Kidney epithelial cell (primary cell): ENCODE measurements around the gene TRIM8. TPM values are rescaled to one million over a fixed set of nuclear protein-coding genes. Genes with fewer than 3 reads are reported as not detected.

Experiments
- DNase-seq: peaks from one replicate; pipeline ENCODE4 v3.0.0-alpha.2; 2010; ENCODE audit warnings: low read depth
- H3K27me3 ChIP-seq: 2 replicates; pipeline ENCODE4 v1.6.0; 2011; ENCODE audit warnings: low read length; ENCODE audit not compliant: control insufficient read depth, insufficient read depth
- H3K36me3 ChIP-seq: 2 replicates; pipeline ENCODE4 v1.5.1; 2011; ENCODE audit warnings: low read length; ENCODE audit not compliant: control insufficient read depth, insufficient read depth
- H3K4me3 ChIP-seq: 2 replicates; pipeline ENCODE4 v1.5.1; 2011; ENCODE audit warnings: low read depth, mild to moderate bottlenecking, control low read depth, low read length
- CTCF ChIP-seq: IDR thresholded peaks from 2 replicates; pipeline ENCODE4 v1.5.1; 2011; ENCODE audit warnings: mild to moderate bottlenecking, moderate library complexity, low read length, control low read depth, inconsistent platforms; ENCODE audit not compliant: insufficient read depth, poor library complexity, severe bottlenecking
- total RNA-seq: library from RNA; depleted of rRNA; stranded (reverse); fragments of >200 nt; gene quantifications from 2 replicates; pipeline ENCODE4 v1.2.3, GENCODE V29; 2015

Gene TRIM8
- total RNA-seq, 1 donor from 2014 or later = 393 TPM

GRCh38 chr10:102654566-102654965, 10.3 kb downstream of the TRIM8 start:
- no peaks in the 10 kb centered on the region for H3K27me3 ChIP-seq
- no peak overlapping the region for H3K4me3 ChIP-seq
- peaks cover 2% of the 10 kb centered on the region for H3K36me3 ChIP-seq
- DNase-seq = no peak
- no peak for TF ChIP-seq CTCF

DNA sequence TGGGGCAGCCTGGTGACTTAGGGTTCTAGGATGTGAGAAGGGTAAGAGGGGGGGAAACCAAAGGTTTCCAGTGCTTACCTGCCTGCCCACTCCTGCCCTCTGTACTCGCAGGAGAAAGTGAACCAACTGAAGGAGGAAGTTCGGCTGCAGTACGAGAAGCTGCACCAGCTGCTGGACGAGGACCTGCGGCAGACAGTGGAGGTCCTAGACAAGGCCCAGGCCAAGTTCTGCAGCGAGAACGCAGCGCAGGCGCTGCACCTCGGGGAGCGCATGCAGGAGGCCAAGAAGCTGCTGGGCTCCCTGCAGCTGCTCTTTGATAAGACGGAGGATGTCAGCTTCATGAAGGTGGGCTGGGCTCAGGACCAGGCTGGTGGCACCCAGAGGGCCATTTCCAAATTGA, 10.7 kb downstream of the TRIM8 start:
- Histone ChIP-seq H3K4me3 (no peak overlapping the region), H3K27me3 (no peaks in the 10 kb centered on the region), H3K36me3 (peaks cover 2% of the 10 kb centered on the region)
- TF ChIP-seq CTCF = no peak
- DNase-seq = no peak

DNA sequence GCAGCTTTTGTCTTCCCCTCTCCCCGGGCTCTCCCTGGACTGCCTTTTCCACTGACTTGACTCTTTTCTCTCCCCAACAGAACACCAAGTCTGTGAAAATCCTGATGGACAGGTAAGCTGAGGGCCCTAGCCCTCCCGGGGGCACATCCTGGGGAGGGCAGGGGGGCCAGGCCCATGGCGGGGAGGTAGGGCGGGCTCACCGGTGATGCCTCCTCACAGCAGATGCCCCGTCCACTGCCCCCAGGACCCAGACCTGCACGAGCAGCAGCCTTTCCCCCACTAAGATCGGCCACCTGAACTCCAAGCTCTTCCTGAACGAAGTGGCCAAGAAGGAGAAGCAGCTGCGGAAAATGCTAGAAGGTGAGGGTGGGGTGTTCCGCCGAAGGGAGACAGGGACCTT, 11.7 kb downstream of the TRIM8 start:
- DNase-seq = no peak
- TF ChIP-seq CTCF = no peak
- Histone ChIP-seq H3K27me3 (no peaks in the 10 kb centered on the region), H3K4me3 (no peak overlapping the region), H3K36me3 (peaks cover 2% of the 10 kb centered on the region)

- Histone ChIP-seq H3K4me3 (no peak overlapping the region), H3K36me3 (peaks cover 2% of the 10 kb centered on the region), H3K27me3 (no peaks in the 10 kb centered on the region)
- no peak for TF ChIP-seq CTCF
- DNase-seq = no peak
Observed at GRCh38 chr10:102656791-102657371, 12.6 kb downstream of the TRIM8 start.

DNA sequence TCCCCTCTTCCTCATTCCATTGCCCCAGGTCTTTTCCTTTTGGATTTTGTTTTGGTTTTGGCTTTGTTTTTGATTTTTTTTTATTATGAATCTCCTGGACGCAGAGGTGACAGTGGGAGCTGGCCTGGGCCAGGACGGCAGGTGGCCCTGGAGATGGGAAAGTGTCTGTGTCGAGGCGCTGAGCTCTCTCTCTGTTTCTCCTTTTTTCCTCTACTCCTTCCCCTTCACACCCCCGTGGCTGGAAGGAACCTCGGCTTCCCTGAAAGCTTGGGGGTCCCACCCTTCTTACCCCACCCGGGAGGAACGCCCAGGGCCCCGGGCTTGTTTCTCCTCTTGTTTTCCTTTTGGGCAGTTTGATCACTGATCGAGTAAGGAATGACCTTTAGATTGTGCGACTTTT, 13.2 kb downstream of the TRIM8 start:
- H3K36me3 ChIP-seq = peaks cover 2% of the 10 kb centered on the region
- no peak for DNase-seq
- H3K27me3 ChIP-seq = no peaks in the 10 kb centered on the region
- TF ChIP-seq CTCF = no peak
- H3K4me3 ChIP-seq = no peak overlapping the region
